ENCODE data around the gene NUMB. TPM values are rescaled to one million over a fixed set of nuclear protein-coding genes. Genes with fewer than 3 reads are reported as not detected.
A peak's percentile ranks its signal among the peaks of the same experiment; 100 is the strongest.

The NUMB gene
- total RNA-seq, 2 experiments from 2014 or later: 27.9 to 31.5 TPM

DNA sequence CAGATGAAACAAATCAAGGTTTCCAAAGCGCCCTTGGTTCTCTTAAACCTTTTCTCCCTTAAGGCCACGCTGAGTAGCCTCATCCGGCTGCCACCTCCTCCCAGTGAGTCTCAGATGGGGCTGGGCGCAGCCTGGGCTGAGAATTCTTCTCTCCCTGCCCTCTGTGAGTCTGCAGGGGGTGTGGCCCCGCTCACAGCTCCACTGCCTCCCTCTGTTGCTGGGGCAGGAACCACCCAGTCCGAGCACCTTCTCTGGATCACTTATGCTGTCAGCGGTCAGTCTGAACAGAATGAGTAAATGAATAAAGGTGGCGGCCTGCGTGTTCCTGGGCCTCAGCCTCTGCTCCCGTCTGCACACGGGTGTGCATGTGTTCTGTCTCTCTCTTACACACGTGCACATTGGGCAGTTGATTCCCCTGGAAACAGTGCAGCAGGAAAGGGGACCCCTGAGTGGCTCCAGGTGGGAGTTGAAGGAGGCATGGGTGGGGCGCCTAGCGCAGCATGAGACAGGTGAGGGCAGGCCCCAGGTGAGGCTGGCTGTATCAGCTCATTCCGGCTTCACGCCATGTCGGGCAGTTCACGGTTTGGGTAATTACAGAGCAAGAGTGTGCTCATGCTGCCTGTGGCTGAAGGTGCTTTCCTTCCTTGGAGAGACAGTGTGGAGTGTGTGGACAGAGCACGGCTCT, 216.7 kb downstream of the NUMB start:
- Histone ChIP-seq H3K36me3 (ENCODE audit: insufficient read depth, low read length) (no peaks in the 10 kb centered on the region), H3K9me3 (ENCODE audit: control insufficient read depth in 1 of 2, insufficient read depth in 1 of 2, low read length in 2 of 2) (peaks cover 0 to 20% of the 10 kb centered on the region in 2 experiments), H3K27ac (ENCODE audit: low read depth in 1 of 2, low read length in 2 of 2) (no peak overlapping the region), H3K4me1 (ENCODE audit: insufficient read depth, low read length) (peaks cover 35% of the 10 kb centered on the region), H3K4me3 (ENCODE audit: low read length) (no peak overlapping the region), H3K27me3 (ENCODE audit: control insufficient read depth in 1 of 2, insufficient read depth in 2 of 2, low read length in 2 of 2) (peaks cover 60 to 73% of the 10 kb centered on the region in 2 experiments)
- intact Hi-C loops (cut with DNase I, micrococcal nuclease): no loop called here
- Mint-ChIP-seq H3K27me3 (peaks cover 77% of the 10 kb centered on the region), H3K36me3 (ENCODE audit: low read depth) (no peaks in the 10 kb centered on the region), H3K4me1 (ENCODE audit: low read depth) (peaks cover 9% of the 10 kb centered on the region), H3K9me3 (no peaks in the 10 kb centered on the region), H3K4me3 (no peak overlapping the region), H3K27ac (no peak overlapping the region)
- POLR2A ChIA-PET: interaction anchor here (1.1 kb wide), 1 partner anchor 222 kb away, joined by 3 read pairs; no protein-coding TSS in a partner anchor
- CTCF ChIA-PET: no interaction called here
- ATAC-seq (ENCODE audit: poor library complexity) (no peak), DNase-seq (peak in 1 of 14 experiments; percentile 10)
- TF ChIP-seq, protein P1, sequence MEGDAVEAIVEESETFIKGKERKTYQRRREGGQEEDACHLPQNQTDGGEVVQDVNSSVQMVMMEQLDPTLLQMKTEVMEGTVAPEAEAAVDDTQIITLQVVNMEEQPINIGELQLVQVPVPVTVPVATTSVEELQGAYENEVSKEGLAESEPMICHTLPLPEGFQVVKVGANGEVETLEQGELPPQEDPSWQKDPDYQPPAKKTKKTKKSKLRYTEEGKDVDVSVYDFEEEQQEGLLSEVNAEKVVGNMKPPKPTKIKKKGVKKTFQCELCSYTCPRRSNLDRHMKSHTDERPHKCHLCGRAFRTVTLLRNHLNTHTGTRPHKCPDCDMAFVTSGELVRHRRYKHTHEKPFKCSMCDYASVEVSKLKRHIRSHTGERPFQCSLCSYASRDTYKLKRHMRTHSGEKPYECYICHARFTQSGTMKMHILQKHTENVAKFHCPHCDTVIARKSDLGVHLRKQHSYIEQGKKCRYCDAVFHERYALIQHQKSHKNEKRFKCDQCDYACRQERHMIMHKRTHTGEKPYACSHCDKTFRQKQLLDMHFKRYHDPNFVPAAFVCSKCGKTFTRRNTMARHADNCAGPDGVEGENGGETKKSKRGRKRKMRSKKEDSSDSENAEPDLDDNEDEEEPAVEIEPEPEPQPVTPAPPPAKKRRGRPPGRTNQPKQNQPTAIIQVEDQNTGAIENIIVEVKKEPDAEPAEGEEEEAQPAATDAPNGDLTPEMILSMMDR (IDR thresholded peaks at IDR 0.05): no peak

DNA sequence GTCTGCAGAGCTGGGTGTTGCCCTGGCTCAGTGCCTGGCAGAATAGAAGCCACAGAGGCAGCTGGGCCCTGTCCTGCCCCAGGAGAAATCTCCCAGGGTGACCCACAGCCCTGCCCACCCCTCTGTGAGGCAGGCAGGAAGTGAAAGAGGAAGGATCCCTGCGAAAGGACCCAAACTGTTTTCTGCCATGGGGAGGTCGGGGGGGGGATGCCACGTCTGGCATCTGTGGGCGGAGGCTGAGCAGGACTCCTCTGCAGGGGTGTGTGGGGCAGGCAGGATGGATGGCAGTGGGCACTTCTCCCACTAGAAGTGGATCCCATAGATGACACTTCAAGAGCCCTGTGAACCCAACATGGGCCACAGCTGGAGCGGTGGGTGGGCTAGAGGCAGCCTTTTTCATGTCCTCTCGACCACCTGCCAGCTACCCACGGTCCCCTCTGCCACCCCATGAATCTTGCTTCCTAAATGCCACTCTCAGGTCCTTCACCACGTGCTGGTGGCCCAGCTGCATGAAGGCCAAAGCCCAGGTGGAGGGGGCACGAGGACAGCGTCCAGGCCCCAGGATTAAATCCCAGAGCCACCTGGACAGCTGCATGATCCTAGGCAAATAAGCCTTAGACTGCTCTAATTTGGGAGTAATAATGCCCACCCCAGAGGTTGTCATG, 217.4 kb downstream of the NUMB start:
- DNase-seq (peak in 2 of 14 experiments; percentile 20), ATAC-seq (ENCODE audit: poor library complexity) (no peak)
- Histone ChIP-seq H3K4me3 (ENCODE audit: low read length) (no peak overlapping the region), H3K9me3 (ENCODE audit: control insufficient read depth in 1 of 2, insufficient read depth in 1 of 2, low read length in 2 of 2) (peaks cover 0 to 20% of the 10 kb centered on the region in 2 experiments), H3K36me3 (ENCODE audit: insufficient read depth, low read length) (no peaks in the 10 kb centered on the region), H3K4me1 (ENCODE audit: insufficient read depth, low read length) (peaks cover 28% of the 10 kb centered on the region), H3K27me3 (ENCODE audit: control insufficient read depth in 1 of 2, insufficient read depth in 2 of 2, low read length in 2 of 2) (peaks cover 66 to 76% of the 10 kb centered on the region in 2 experiments), H3K27ac (ENCODE audit: low read depth in 1 of 2, low read length in 2 of 2) (no peak overlapping the region)
- intact Hi-C loops (cut with DNase I, micrococcal nuclease): no loop called here
- no peaks in the 10 kb centered on the region for H3K9me3 Mint-ChIP-seq
- H3K36me3 Mint-ChIP-seq (ENCODE audit: low read depth): no peaks in the 10 kb centered on the region
- CTCF ChIA-PET: no interaction called here
- POLR2A ChIA-PET: no interaction called here
- no peak overlapping the region for H3K27ac Mint-ChIP-seq
- H3K27me3 Mint-ChIP-seq: peaks cover 83% of the 10 kb centered on the region
- TF ChIP-seq, protein P1 (IDR thresholded peaks at IDR 0.05): no peak
- H3K4me1 Mint-ChIP-seq (ENCODE audit: low read depth): peaks cover 6% of the 10 kb centered on the region
- no peak overlapping the region for H3K4me3 Mint-ChIP-seq

DNA sequence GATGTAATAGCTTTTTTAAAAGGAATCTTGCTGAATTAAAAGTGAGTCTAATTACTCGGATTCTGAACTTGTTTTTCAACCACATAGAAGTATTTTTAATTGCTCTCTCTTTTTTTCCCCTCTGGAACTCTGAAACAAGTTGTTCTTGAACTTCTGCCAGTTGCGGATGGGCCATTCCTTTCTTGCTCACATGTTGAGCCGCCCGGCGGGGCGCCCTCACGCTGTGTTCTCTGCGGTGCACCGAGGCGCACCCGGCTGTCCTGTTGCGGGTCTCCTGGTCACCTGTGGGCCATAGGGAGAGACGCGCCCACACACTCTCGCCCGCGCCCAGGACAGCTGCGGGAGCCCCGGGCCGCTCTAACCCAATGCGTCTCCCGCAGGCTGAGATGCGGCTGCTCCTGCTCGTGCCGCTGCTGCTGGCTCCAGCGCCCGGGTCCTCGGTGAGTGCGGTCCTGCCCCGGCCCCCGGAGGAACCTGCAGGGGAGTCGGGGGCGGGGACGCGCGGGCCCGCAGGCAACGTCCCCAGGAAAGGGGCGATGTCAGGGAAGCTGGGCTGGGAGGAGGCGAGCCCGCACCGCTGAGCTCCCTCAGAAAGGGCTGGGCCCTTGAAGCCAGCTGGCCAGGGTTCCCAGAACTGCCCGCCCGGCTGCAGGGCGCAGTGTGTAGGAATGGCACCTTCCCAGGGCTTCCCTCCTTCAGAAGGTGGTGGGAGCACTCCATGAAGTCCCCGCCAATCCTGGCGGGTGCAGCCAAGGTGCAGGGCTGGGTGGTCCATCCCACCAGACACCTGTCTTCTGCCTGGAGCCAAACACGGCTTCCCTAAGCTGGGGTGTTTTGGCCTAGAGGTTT, 218.7 kb downstream of the NUMB start:
- TF ChIP-seq, protein P1 (IDR thresholded peaks at IDR 0.05): no peak
- DNase-seq (no peak), ATAC-seq (ENCODE audit: poor library complexity) (no peak)
- peaks cover 6% of the 10 kb centered on the region for H3K4me1 Mint-ChIP-seq (ENCODE audit: low read depth)
- no peak overlapping the region for H3K4me3 Mint-ChIP-seq
- H3K9me3 Mint-ChIP-seq: no peaks in the 10 kb centered on the region
- POLR2A ChIA-PET: no interaction called here
- Histone ChIP-seq H3K4me1 (ENCODE audit: insufficient read depth, low read length) (peaks cover 18% of the 10 kb centered on the region), H3K27ac (ENCODE audit: low read depth in 1 of 2, low read length in 2 of 2) (no peak overlapping the region), H3K27me3 (ENCODE audit: control insufficient read depth in 1 of 2, insufficient read depth in 2 of 2, low read length in 2 of 2) (peaks cover 64 to 78% of the 10 kb centered on the region in 2 experiments), H3K36me3 (ENCODE audit: insufficient read depth, low read length) (no peaks in the 10 kb centered on the region), H3K9me3 (ENCODE audit: control insufficient read depth in 1 of 2, insufficient read depth in 1 of 2, low read length in 2 of 2) (peaks cover 0 to 16% of the 10 kb centered on the region in 2 experiments), H3K4me3 (ENCODE audit: low read length) (no peak overlapping the region)
- CTCF ChIA-PET: no interaction called here
- no peaks in the 10 kb centered on the region for H3K36me3 Mint-ChIP-seq (ENCODE audit: low read depth)
- no peak overlapping the region for H3K27ac Mint-ChIP-seq
- H3K27me3 Mint-ChIP-seq: peaks cover 88% of the 10 kb centered on the region
- intact Hi-C loops (cut with DNase I, micrococcal nuclease): no loop called here

All from CD4-positive, alpha-beta T cell (primary cell).